Epithelial cell of prostate (primary cell): ENCODE data around the gene UBAP2.
A peak's percentile ranks its signal among the peaks of the same experiment; 100 is the strongest.

ENCODE experiments used
- DNase-seq: peaks from one replicate; pipeline ENCODE4 v3.0.0-alpha.2; 2011; ENCODE audit warnings: low read depth, low spot score
- H3K27ac ChIP-seq: fragments of 450-650 bp; 2 replicates; pipeline ENCODE4 v1.5.1; 2017; ENCODE audit warnings: mild to moderate bottlenecking

The UBAP2 gene, protein sequence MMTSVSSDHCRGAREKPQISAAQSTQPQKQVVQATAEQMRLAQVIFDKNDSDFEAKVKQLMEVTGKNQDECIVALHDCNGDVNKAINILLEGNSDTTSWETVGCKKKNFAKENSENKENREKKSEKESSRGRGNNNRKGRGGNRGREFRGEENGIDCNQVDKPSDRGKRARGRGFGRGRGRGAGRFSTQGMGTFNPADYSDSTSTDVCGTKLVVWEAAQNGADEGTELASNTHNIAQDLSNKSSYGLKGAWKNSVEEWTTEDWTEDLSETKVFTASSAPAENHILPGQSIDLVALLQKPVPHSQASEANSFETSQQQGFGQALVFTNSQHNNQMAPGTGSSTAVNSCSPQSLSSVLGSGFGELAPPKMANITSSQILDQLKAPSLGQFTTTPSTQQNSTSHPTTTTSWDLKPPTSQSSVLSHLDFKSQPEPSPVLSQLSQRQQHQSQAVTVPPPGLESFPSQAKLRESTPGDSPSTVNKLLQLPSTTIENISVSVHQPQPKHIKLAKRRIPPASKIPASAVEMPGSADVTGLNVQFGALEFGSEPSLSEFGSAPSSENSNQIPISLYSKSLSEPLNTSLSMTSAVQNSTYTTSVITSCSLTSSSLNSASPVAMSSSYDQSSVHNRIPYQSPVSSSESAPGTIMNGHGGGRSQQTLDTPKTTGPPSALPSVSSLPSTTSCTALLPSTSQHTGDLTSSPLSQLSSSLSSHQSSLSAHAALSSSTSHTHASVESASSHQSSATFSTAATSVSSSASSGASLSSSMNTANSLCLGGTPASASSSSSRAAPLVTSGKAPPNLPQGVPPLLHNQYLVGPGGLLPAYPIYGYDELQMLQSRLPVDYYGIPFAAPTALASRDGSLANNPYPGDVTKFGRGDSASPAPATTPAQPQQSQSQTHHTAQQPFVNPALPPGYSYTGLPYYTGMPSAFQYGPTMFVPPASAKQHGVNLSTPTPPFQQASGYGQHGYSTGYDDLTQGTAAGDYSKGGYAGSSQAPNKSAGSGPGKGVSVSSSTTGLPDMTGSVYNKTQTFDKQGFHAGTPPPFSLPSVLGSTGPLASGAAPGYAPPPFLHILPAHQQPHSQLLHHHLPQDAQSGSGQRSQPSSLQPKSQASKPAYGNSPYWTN

DNA sequence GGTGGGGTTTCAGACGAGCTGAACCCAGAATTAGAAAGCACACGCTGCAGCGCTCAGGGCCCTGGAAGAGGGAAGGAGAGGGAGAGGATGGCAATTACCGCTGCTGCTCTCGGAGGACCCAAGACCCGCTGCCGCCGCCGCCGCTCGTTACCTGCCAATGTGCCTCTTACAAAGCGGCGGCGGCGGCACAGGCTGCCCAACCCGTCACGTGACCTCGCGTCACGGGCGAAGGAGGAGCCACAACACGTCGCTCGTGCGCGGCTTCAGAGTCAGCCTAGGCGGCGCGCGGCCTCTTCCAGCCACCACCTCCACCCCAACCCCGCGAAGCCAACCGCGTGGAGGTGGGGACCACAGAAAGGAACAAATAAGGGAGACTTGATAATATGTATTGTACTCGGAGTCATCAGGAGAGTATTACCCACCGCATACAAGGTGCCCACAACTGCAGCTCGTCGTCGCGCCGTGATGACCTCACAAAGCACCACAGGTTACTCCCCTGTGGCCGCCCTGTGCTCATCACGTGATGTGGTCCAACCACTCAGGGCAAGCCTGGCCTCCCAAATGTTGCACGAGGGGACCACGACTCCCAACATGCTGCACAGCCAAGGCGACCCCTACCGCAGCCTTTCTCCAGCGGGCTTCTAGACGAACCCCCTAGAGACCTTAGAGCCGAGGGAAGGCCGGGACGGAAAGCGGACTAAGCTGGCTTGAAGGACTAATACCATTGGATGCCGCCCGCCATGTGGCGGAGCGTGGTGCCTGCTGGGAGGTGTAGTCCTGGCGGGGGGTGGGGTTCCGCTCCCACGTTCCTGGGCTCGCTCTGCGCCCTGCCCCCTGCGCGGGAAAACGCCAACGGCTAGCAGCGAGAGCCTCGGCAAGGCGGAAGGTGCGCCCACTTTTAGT, at the start of gene UBAP2:
TSS of gene UBAP2 (minus strand) at position 161 of the 903 bp plus-strand sequence. CDS start 31,739 bp downstream, outside the sequence.
- DNase-seq: peak; percentile 91
- H3K27ac ChIP-seq: peak within 1 kb of the TSS; percentile 92

DNA sequence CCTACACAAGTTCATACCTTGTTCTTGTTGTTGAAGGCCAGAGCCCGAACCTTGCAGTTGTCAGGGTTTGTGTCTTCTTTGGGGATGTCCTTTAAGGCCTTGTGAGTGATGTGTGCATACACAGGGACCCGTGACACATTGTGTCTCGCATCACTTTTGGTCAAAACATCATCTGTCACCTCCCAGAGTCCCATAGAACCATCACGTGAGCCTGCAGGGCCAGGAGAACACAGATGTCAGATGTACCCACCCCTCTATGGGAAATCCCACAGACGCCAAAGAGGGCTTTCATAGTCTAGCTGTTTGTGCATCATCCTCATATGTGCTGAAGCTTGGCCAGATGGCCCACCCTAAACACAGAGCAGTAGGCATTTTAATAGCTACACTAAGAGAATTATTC, 49.6 kb upstream of the UBAP2 start:
- DNase-seq: no peak
- no peak overlapping the region for H3K27ac ChIP-seq

DNA sequence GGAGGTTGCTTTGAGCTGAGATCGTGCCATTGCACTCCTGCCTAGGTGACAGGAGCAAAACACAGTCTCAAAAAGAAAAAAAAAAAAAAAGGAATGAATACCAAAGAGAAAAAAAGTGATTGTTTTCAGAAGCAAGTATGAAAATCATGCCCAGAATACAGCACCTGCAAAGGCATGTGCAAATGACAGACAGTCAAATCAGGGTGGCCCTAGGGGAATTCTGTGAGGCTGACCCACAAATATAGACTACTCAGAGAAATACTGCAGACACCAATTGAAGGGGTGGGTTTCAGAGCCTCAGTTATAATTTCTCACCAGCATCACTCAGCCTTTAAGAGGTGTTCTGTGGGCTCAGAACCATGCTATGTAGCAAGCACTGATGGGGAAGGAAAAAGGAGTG, 49.2 kb upstream of the UBAP2 start:
- no peak overlapping the region for H3K27ac ChIP-seq
- DNase-seq: no peak

DNA sequence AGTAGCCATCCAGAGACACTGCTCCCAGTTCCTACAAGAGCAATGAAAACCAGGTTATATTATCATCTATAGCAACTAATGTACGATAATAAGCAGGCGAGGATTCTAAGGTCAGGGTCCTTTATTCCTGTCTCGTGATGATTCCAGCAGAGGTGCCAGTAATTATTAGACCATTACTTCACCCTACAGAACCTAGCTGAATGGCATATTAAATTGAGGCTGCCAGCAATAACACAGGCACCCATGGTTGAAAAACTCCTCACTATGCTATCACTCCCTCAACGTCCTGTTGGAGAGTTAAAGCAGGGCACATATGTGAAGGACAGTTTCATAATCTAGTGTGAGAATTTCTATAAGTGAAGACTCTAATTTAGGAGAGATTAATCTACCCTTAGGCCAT, 48.1 kb upstream of the UBAP2 start:
- no peak overlapping the region for H3K27ac ChIP-seq
- no peak for DNase-seq

DNA sequence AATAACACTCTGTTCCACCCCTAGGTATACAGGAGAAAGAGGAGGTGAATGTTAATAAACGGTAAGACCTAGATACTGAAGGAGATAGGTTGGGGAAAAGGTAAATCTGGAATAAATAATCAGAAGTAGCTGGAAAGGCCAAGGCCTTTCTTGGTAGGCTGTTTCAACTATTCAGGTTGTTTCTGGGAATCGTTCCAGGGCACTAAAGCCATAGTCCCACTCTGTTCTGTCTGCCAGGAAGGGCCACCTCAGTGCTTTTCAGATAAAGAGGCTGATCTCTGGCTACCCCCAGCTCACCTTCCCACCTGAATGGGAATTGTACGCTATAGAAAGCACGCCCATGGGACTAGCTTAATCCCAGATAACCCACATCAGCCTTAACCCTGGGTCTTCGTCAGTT, 44.9 kb upstream of the UBAP2 start:
- H3K27ac ChIP-seq: no peak overlapping the region
- no peak for DNase-seq

DNA sequence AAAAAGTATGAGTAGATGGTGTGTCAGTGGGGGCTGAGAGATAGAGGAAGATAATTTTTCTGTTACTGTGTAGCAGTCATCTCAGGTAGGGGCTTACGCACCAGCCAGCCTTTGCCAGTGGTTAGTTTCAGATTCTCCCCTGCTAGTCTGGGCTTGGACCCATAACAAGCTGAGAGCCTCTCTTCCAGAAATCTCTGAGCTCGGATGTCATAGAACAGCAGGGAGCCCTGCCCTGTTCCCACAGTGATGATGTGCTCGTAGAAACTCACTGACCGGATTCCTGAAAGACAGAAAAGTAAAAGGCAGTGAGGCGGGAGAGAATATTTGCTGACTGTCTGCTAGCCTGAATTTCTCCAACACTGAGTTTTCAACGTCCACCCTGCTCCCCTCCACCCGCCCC, 40.6 kb upstream of the UBAP2 start:
- DNase-seq: no peak
- H3K27ac ChIP-seq: no peak overlapping the region

DNA sequence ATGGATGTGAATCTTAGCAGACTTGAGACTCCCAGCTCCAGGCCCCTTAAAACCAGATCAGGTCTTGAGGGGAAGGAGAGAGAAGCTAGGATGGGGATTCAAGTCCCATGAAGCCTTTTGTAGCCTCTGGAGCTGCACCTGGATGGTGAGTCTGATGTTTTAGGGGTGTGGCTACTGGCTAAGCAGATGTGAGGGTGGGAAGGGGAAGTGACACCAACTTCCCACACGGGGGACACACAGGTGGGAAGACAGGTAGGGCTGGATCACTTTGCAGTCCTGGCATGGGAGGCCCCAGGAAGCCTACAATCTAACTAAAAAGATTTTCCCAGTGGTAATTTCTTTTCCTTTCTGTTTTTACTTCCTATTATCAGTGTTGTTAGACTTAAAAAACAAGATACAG, 38.7 kb upstream of the UBAP2 start:
- H3K27ac ChIP-seq: no peak overlapping the region
- DNase-seq: no peak

DNA sequence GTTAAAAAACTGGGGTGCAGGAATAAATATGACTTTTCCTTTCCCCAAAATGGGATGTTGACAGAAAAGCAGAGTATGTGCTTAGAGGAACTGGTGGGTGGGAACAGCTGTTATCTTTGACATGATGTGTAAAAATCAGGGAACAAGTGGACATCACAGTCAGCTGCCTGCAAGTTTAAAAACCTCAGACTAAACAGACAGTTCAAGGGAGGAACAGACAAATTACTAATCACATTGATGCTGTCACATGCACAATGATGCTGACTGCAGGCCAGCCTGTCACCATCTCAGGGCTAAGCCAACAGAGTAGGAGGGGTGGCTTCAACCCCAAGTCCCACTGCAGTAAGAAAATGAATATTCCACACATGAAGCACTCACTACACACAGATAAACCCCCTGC, 38.2 kb upstream of the UBAP2 start:
- no peak for DNase-seq
- no peak overlapping the region for H3K27ac ChIP-seq

DNA sequence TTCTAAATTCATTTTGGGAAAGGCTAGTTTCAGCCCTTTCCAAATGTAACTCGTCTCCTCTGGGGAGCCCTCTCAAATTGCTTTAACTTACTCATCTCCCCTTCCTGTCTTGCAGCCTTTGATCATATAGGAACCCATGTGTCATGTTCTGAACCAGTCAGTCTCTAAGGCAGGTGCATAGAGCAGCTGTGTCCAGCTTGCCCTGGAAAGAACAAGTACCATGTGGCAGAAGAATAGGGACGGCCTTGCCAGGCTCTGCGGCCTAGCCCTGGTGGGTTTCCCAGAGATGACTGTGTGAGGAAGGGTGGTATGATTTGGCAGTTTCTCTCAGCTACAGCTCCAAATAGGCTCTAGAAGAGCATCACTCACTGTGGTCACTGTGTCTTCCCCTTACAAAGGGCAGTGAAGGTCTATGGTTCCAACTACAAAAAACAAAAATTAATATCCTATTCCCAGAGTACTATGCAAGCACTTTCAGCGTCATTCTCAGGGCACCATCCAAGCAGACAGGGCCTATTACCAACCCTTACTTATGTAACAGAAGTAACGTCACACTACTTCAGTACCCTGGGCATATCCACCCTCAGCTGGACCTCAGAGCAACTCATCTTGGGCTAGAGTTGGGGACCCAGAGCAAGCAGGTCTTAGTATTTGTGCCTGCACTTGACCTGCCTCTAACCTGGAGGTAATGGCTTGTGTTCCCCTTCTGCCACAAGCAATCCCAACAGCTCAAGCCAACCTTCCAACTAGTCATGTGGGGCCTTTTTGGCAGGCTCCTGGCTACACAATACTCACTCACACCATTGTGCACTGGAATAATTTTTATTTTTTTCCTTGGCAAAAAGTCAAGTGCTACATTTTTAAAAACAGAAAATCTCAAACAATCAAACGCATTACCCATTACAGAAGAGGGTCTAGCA, 37.2 kb upstream of the UBAP2 start:
- DNase-seq: no peak
- no peak overlapping the region for H3K27ac ChIP-seq

DNA sequence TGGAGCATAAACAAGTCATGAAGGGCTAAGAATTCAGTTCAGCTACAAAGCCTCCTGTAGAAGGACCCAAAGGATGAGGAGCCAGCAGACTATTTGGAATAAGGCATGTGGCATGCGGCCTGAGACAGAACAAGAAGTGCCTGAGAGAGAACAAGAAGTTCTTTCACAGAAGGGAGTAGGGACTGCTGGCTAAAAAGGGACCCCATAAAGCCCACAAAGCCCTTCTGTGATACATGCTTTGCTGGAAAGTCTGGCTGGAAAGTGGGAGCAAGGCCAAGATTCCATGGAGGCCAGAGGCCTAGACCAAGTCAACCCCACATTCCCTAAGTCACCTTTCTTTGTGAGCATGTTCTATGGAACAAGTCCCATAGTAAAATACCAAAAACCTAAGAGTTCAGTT, 35.9 kb upstream of the UBAP2 start:
- no peak for DNase-seq

DNA sequence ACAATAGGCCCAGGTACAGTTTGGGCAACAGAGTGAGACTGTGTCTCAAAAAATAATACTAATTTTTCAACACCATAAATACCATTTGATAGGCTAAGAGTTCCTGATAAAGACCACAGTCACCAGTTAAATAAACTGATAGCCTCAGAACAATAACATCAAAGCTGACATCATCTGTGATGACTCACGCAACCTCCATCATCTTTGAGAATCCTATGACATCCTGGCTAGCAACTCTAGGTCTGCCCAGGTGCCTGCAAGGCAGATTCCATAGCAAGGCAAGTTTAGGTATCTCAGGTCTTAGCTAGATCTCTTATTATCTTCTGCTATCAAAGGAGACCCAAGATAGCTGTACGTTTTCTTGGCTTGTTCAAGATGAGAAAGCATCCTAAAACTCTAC, 30.5 kb upstream of the UBAP2 start:
- DNase-seq: peak; percentile 46

More for the DNA sequence above, 35.9 kb upstream of the UBAP2 start:
- H3K27ac ChIP-seq: no peak overlapping the region

DNA sequence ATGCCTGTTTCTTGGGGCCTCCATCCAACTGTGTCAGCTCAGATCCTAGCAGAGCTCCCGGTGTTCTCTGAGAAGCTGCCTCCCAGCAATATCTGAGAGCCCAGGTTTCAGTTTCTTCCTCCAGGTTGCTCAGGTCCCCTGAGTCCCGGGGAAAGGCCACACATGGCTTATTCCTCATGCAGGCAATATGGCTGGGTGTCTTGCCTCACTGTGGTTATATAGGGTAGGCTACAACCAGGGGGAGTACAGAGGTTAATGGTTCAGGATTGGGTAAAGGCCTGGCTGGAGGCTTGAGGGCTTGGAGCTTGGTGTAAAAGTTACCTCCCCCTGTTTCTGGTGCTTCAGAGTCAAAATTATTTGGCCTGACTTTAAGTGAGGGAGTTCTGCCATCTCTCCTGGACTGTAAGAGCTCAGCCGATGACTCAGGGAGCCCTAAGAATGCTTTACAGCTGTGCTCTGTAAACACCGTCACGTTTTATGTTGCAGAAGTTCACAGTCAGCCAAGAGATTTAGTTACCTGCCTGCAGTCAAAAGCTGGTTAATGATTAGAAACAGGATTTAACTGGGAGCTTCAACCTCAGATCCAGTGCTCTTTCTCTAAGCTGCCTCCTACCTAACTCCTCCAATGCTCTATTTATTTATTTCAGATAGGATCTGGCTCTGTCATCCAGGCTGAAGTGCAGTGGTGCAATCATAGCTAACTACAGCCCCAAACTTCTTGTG, 24.3 kb upstream of the UBAP2 start:
- H3K27ac ChIP-seq: peak overlapping the region; percentile 92
- DNase-seq: peak; percentile 85

More for the DNA sequence above, 30.5 kb upstream of the UBAP2 start:
- H3K27ac ChIP-seq: no peak overlapping the region

DNA sequence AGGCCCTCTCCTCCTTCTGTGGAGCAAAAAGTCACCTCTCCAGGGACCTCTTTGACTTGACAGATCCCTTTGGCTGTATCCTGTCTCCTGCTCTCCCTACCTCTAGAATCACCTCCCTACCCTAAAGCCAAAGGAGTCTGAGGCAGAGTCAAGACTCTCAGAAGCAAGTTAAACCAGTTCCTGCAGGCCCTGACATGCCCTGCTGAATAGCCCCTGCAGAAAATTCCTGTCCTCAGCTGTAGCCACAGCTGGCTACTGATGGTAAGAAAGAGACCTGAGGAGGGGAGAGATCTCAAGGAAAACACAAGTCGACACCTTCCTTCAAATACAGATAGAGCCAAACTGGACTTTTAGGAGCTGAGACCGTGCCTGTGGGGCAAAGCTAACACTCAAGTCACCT, 23.7 kb upstream of the UBAP2 start:
- peak overlapping the region; percentile 92 for H3K27ac ChIP-seq
- DNase-seq: peak; percentile 90

DNA sequence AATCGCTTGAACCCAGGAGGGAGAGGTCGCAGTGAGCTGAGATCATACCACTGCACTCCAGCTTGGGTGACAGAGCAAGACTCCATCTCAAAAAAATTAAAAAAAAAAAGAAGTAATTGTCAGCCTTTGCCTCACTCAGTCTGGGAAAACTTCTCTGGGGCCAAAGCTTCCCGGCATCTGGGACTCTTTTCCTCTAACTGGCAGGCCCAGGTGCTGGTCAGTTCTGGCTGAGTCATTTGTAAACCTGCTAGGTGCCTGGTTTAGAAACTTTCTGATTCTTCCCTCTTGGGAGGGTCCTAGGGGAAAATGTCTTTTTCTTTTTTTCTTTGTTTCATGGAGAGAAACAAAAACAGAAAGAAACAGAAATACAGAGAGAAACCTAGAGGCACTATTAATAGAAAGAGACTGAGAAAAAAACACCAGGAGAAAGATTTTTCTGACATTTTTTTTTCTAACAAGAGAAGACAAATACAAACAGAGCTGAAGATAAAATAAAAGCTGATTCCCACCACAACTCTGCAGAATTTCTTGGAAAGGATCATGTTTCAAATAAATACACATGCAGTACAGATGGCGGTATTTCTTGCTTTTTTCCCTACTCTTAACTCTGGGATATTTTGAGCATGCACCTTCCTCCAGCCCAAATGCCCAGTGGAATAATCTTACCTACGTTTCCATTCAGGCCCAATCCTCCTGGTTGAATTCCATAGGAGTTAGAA, 22.1 kb upstream of the UBAP2 start:
- no peak for DNase-seq

DNA sequence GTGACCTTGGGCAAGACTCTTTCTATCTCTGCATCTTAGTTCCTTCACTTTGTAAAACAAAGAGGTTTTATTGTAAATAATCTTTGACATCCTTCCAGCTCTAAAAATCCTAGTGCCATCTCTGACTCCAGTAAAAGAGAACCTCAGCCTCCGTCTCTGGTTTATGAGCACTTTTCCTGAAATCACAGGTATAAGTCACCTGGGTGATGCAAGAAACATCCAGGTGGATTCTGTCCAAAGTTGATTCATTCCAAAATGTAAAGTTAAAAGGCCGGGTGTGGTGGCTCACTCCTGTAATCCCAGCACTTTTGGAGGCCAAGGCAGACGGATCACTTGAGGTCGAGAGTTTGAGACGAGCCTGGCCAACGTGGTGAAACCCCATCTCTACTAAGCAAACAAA, 21.1 kb upstream of the UBAP2 start:
- H3K27ac ChIP-seq: peak overlapping the region; percentile 92
- DNase-seq: no peak

More for the DNA sequence above, 22.1 kb upstream of the UBAP2 start:
- peak overlapping the region; percentile 92 for H3K27ac ChIP-seq

DNA sequence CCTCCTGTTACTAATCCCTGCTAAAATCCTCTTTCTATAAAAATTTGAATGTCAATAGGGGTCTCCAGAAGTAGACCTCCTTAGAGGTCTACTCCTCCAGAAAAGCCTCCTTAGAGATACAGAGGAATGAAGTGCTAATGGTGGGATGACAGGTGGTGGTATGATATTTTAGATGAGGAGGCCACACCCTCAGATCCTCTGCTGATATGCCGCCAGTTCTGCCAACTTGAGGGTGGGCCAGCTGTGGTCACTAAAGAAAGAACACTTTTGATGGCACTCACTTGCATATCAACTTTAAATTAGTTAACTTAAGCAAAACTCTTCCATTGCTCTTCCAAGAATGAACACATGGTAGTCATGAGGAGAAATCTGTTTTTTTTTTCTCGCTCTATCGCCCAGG, 16.9 kb upstream of the UBAP2 start:
- H3K27ac ChIP-seq: no peak overlapping the region
- DNase-seq: no peak

DNA sequence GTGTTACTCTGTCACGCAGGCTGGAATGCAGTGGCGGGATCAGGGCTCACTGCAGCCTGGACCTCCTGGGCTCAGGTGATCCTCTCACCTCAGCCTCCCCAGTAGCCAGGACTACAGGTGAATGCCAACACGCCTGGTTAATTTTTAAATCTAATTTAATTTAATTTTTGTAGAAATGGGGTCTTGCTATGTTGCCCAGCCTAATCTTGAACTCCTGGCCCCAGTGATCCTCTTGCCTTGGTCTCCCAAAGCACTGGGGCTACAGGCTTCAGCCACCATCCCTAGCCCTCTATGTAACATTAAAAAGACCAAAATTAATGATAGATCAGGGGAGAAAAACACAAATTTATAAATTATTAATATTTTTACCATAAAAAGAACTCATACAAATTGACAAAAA, 11.3 kb upstream of the UBAP2 start:
- no peak overlapping the region for H3K27ac ChIP-seq
- DNase-seq: no peak

DNA sequence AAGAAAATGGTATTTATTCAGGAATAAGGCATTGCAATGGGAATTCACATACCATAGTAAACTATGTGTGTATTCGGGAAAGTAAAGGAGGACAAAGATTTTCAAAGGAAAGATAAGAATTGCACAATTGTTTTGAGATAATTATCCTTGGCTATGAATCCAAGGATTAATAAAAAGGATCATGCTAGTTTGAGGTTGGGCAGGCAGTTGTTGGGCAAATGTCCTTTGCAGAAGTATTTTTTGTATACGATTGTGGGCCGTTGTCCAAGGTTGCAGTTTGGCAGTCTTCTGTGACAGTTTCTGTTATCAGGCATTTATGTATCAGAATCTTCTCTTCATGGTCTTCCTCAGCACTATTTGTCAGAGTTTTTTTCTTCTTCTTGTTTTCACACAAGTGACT, 10.6 kb upstream of the UBAP2 start:
- no peak for DNase-seq
- no peak overlapping the region for H3K27ac ChIP-seq
